ENCODE results near the gene RABEP2. TPM values are rescaled to one million over a fixed set of nuclear protein-coding genes. Genes with fewer than 3 reads are reported as not detected.
A peak's percentile ranks its signal among the peaks of the same experiment; 100 is the strongest.

The RABEP2 gene
- total RNA-seq, 1 donor from 2014 or later: 110 TPM

DNA sequence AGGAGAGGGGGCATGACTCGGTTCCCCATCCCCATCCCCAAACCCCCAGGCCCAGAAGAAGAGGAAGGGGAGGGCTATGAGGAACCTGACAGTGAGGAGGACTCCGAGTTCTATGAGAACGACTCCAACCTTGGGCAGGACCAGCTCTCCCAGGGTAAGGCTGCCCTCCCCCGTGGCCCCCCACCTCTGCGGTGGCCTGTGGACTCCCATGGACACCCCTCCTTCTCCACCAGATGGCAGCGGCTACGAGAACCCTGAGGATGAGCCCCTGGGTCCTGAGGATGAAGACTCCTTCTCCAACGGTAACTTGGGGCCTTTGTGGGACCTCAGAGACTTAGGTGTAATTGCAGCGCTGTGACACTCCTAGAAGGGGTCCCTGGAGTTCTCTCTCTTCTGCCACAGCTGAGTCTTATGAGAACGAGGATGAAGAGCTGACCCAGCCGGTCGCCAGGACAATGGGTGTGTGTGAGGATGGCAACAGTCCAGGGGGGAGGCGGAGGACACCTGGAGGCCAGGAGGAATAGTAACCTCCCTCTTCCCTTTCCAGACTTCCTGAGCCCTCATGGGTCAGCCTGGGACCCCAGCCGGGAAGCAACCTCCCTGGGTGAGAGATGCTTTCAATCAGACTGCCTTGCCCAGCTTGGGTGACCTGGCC, 12.3 kb upstream of the RABEP2 start:
- Mint-ChIP-seq H3K4me1 (peaks cover 49% of the 10 kb centered on the region), H3K9me3 (no peaks in the 10 kb centered on the region), H3K4me3 (no peak overlapping the region), H3K27ac (peak overlapping the region; percentile 61), H3K27me3 (no peaks in the 10 kb centered on the region), H3K36me3 (ENCODE audit: low read depth) (peaks cover 67% of the 10 kb centered on the region)
- CTCF ChIA-PET: interaction anchor here (2.5 kb wide), 1 partner anchor 14 kb away, joined by 8 read pairs; no protein-coding TSS in a partner anchor
- intact Hi-C loops (cut with micrococcal nuclease): no loop called here
- no peak for DNase-seq
- TF ChIP-seq, protein P1, sequence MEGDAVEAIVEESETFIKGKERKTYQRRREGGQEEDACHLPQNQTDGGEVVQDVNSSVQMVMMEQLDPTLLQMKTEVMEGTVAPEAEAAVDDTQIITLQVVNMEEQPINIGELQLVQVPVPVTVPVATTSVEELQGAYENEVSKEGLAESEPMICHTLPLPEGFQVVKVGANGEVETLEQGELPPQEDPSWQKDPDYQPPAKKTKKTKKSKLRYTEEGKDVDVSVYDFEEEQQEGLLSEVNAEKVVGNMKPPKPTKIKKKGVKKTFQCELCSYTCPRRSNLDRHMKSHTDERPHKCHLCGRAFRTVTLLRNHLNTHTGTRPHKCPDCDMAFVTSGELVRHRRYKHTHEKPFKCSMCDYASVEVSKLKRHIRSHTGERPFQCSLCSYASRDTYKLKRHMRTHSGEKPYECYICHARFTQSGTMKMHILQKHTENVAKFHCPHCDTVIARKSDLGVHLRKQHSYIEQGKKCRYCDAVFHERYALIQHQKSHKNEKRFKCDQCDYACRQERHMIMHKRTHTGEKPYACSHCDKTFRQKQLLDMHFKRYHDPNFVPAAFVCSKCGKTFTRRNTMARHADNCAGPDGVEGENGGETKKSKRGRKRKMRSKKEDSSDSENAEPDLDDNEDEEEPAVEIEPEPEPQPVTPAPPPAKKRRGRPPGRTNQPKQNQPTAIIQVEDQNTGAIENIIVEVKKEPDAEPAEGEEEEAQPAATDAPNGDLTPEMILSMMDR (IDR thresholded peaks at IDR 0.05): no peak
- POLR2A ChIA-PET: interaction anchor here (1.0 to 12.8 kb wide), 2 partner anchors 14 to 15 kb away, joined by 3 to 192 read pairs; partner anchors contain the start of gene RABEP2
- no peak for ATAC-seq (ENCODE audit: low read depth)

- TF ChIP-seq, protein P1 (IDR thresholded peaks at IDR 0.05): no peak
- ATAC-seq (ENCODE audit: low read depth) (no peak), DNase-seq (no peak)
- no peaks in the 10 kb centered on the region for H3K9me3 Mint-ChIP-seq
- ChIA-PET POLR2A (interaction anchor here (0.9 to 12.8 kb wide), 9 partner anchors 8 to 114 kb away, joined by 3 to 192 read pairs (median 5); partner anchors contain the start of genes ATP2A1, ATXN2L, NFATC2IP and RABEP2), CTCF (interaction anchor here (0.9 to 2.5 kb wide), 2 partner anchors 9 to 13 kb away, joined by 6 to 8 read pairs; no protein-coding TSS in a partner anchor)
- intact Hi-C loops (cut with micrococcal nuclease): loop anchor here (1.0 kb wide), 1 partner anchor 12 kb away; no protein-coding TSS in a partner anchor
- no peaks in the 10 kb centered on the region for H3K27me3 Mint-ChIP-seq
- H3K4me3 Mint-ChIP-seq: no peak overlapping the region
- peak overlapping the region; percentile 70 for H3K27ac Mint-ChIP-seq
- peaks cover 69% of the 10 kb centered on the region for H3K36me3 Mint-ChIP-seq (ENCODE audit: low read depth)
- peaks cover 53% of the 10 kb centered on the region for H3K4me1 Mint-ChIP-seq
Observed at GRCh38 chr16:28936784-28937155, 11.7 kb upstream of the RABEP2 start.

GRCh38 chr16:28935924-28936783, 11.1 kb upstream of the RABEP2 start:
- intact Hi-C loops (cut with micrococcal nuclease): loop anchor here (1.0 kb wide), 1 partner anchor 12 kb away; no protein-coding TSS in a partner anchor
- H3K4me1 Mint-ChIP-seq: peaks cover 59% of the 10 kb centered on the region
- POLR2A ChIA-PET: interaction anchor here (0.7 to 12.8 kb wide), 11 partner anchors 9 to 114 kb away, joined by 3 to 192 read pairs (median 4); partner anchors contain the start of genes ATP2A1, ATXN2L, NFATC2IP and RABEP2
- H3K36me3 Mint-ChIP-seq (ENCODE audit: low read depth): peaks cover 70% of the 10 kb centered on the region
- DNase-seq (peak; percentile 74), ATAC-seq (ENCODE audit: low read depth) (peak; percentile 92)
- peak overlapping the region; percentile 77 for H3K27ac Mint-ChIP-seq
- no peaks in the 10 kb centered on the region for H3K9me3 Mint-ChIP-seq
- CTCF ChIA-PET: interaction anchor here (0.9 to 7.4 kb wide), 3 partner anchors 8 to 13 kb away, joined by 6 to 51 read pairs (median 8); no protein-coding TSS in a partner anchor
- H3K4me3 Mint-ChIP-seq: peak overlapping the region; percentile 67
- H3K27me3 Mint-ChIP-seq: no peaks in the 10 kb centered on the region
- TF ChIP-seq, protein P1 (IDR thresholded peaks at IDR 0.05): no peak

GRCh38 chr16:28935346-28935745, 10.3 kb upstream of the RABEP2 start:
- H3K27me3 Mint-ChIP-seq: no peaks in the 10 kb centered on the region
- H3K27ac Mint-ChIP-seq: peak overlapping the region; percentile 77
- peaks cover 69% of the 10 kb centered on the region for H3K36me3 Mint-ChIP-seq (ENCODE audit: low read depth)
- H3K4me1 Mint-ChIP-seq: peaks cover 68% of the 10 kb centered on the region
- DNase-seq: no peak
- no peaks in the 10 kb centered on the region for H3K9me3 Mint-ChIP-seq
- TF ChIP-seq, protein P1 (IDR thresholded peaks at IDR 0.05): no peak
- ATAC-seq (ENCODE audit: low read depth): no peak
- ChIA-PET CTCF (interaction anchor here (2.5 to 7.4 kb wide), 2 partner anchors 9 to 12 kb away, joined by 8 to 51 read pairs; no protein-coding TSS in a partner anchor), POLR2A (interaction anchor here (0.7 to 12.8 kb wide), 5 partner anchors 9 to 111 kb away, joined by 3 to 192 read pairs (median 7); partner anchors contain the start of gene RABEP2)
- H3K4me3 Mint-ChIP-seq: peak overlapping the region; percentile 68
- intact Hi-C loops (cut with micrococcal nuclease): no loop called here

All from activated B cell treated with CpG ODN at 0.5 μM for 24 hours (primary cell).